NCI-H774 (cell line): ENCODE results near the gene KCNJ15.
"Not testable (repeated sequence)": the region's sequence is repeated elsewhere in the genome, so short reads cannot be mapped to it uniquely, and the experiment has no call there.

Experiments
- DNase-seq: peaks from one replicate; lab custom pipeline; 2025; lab: John Stamatoyannopoulos, UW

Gene KCNJ15

DNA sequence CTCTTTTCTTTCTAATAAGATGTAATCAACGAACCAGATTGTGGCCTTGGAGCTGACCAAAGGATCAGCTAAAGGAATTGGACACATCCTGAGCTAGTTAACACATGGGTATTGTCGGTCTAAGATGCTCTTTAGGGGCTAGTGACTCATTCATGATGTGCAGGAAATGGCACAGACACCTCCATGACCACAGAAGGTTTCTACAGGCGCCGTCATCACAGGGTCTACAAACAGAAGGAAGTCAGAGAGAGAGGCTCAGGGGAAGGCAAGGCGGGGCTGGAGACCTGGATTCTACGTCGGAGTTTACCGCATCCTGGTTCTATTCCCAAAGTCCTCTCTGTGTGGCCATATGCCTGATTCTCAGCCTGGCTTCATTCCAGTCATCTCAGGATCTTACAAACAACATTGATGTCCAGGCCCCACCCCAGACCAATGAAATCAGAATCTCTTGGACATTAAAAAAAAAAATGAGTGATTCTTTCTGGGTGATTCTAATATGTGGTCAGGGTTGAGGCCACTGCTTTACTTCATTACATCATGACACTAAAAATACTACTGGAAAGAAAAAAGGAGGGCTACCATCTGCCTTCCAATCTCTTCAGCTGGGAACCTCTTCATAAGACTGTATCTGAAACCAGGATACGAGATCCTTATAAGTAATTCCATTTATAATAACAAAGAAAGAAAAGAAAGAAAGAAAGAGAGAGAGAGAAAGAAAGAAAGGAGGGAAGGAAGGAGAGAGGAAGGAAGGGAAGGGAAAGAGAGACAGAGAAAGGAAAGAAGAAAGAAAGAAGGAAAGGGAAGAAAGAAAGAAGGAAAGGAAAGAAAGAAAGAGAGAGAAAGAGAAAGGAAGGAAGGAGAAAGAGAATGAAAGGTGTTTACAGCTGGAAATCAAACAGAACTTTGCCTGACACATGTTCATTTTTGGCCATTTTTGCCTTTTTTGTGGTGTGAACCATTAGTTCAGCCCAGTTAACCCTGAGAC is 11.6 kb upstream of the KCNJ15 start:
- DNase-seq, result no peak

DNA sequence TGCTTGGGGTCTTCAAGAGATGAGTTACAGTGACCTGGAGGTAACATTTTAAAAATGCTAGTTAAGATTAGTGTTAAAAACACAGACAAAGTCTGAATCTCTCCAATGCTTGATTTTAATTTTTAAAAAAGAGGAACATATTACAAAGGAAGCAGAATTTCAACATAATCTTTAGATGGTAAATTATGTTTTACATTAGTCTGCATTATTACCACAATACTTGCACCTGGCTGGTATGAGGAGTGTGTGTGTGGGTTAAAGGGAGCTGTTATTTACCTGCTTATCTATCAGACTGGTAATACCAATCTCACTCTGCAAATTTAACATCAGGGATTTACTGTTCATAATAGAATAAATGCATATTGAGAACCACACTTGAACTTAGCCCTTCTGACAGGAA is 10.3 kb upstream of the KCNJ15 start:
- no peak for DNase-seq

DNA sequence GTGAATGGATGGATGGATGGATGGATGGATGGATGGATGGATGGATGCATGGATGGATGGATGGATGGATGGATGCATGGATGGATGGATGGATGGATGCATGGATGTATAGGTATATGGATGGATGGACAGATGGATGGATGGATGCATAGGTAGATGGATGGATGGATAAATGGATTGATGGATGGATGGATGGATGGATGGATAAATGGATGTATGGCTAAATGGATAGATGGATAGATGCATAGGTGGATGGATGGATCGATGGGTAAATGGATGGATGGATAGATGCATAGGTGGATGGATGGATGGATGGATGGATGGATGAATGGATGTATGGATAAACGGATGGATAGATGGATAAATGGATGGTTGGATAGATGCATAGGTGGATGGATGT is 9.7 kb upstream of the KCNJ15 start:
- not testable (repeated sequence) for DNase-seq

DNA sequence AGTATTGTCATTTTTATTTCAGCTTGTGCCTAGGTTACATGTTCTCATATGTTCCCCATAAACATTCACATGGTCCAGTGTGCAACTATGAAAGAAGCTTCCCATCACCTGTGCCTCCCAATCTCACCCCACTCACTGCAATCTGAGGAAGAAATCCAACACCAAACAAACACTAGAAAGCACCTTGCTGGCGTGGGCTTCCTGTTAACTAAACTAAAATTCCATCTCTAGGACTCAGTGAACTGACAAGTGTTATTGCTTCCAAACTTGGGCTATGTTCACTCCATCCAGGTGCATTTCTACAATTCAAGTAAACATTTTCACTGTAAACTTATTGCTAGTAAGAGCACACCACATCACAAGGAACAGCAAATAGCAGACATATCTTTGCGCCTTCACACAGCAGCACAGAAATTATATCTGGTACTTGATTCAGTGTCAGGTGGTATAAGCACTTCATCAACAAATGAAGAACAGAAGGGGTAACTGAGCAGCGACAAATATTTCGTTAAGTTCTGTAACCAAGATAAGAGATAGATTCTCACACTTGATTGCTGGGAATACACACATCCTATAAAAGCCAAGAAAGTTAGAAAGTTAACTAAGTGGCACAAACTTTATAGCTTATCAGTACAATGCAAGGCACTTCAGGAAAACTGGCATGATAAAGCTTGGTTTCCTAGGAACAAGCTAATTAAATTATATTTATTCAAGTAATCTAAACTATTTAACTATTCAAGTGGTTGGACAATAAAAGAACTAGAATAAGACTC is 8.9 kb upstream of the KCNJ15 start:
- no peak for DNase-seq

DNA sequence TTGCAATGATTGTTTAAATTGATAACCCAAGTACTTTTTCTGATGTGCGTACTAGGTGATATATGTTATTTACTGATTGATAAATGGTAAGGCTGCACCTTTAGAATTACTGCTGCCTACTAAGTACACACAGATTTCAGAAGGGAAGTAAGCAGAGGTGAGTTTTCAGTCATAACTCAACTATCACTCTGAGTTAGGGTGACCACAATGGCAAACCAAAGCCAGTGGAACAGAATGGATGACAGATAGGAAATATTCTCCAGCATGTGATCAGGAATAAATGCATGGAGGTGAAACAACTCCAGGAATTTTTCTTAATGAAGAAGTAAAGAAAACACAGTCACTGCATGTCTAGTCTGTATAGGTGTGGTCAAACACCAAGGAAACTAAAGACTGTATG is 7.5 kb upstream of the KCNJ15 start:
- DNase-seq, result no peak

DNA sequence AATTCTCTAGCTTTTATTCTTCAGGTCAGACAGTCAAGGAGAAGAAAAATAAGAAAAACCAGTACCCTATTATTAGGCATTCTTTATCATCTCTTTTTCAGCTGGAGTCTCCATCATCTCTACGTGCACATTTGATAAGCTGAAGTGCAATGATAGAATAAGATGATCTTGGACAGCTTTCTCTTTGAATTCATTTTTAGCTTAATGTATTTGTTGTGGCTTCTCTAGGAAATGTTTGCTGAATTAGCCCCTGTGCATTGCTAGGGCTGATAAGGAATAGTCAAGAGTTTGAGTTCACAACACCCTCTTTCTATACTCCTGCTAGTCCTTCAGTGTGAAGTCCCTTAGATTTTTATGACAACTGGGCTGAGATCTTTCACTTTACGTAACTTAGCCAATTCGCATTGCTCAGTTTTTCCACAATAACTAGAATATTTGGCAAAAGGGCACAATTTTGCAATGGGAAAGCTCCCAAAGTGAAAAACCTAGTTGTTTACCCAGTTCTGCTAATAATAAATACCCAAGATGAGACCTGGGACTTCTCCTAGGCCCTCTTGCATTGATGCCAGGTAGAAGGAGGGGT is 7.0 kb upstream of the KCNJ15 start:
- DNase-seq, result no peak

DNA sequence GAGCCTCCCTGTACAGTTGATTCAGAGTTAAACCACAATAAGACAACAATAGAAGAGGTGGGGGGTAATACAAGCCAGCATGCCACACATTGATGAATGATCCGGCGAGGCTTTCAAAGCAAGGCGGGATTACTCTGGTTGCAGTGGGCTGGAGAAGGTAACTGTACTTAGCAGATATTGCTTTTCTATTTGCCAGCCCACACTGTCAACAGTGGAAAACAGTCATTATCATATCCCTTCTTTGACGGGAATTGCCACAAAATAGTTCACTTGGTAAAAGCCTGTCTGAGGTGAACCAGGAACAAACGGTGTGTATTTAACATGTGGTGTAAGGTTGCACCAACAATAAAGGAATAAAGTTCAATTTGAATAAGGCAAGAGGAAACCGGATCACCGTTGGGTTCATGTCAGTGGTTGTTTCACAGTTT is 5.8 kb upstream of the KCNJ15 start:
- DNase-seq, result no peak

DNA sequence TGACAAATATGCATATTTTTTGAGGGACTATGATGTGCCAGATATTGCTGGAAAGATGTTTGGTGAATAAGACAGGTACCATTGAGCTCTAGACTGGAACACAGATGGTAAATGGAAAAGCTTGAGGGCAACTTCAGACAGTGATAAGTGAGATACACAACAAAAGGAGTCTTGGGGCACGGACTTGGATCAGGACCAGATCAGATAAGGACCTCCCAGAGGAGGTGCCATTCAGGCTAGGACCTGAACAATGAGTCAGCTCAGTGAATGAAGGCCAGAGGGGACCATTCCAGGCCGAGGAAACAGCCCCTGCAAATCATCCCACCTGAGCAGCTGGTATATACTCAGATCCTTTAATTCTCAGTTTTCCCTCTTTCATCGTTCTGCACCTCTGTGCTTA is 1.8 kb upstream of the KCNJ15 start:
- DNase-seq, result no peak

DNA sequence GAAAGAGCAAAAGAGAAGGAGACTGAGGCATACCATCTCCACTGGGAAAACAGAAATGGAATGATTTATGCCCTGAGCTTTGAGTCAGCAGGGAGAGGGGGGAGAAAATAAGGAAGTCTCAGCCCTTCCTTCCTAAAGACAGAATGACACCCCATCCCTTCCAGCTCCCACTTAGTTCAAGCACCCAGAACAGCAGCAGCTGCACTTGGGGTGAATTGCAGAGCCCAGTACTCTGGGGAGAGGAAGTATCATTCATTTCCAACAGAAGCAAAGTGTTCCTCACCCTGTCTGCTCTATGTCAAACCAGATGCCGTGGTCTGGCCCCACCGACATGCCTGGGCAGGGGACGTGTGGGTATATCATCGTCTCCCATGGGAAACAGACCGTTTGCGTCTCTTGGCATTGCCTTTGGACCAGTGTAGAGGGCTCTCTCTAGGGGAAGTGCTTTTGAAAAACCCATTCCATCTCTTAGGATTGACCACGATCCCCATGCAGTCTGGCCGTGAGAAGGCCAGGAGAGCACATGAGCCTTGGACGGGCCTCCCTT is 1.1 kb upstream of the KCNJ15 start:
- DNase-seq, result no peak

DNA sequence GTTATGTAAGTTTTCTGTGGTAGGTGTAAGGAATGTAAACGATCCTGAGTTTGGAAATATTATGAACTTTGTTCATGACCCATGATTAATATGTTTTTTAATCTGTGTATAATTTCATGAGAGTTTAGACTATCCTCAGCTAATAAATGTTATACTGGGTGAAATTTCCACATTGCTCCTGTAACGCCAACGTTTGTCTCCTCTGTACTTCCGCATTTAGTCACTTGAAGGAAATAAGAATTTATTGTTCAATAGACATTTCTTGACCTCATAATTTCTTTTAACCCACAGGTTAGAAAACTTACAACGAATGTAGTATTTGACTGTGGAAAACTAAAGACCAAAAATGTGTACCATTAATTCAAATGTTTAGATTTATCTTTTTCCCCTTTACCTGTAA is 876 bp downstream of the KCNJ15 start:
- DNase-seq, result no peak

DNA sequence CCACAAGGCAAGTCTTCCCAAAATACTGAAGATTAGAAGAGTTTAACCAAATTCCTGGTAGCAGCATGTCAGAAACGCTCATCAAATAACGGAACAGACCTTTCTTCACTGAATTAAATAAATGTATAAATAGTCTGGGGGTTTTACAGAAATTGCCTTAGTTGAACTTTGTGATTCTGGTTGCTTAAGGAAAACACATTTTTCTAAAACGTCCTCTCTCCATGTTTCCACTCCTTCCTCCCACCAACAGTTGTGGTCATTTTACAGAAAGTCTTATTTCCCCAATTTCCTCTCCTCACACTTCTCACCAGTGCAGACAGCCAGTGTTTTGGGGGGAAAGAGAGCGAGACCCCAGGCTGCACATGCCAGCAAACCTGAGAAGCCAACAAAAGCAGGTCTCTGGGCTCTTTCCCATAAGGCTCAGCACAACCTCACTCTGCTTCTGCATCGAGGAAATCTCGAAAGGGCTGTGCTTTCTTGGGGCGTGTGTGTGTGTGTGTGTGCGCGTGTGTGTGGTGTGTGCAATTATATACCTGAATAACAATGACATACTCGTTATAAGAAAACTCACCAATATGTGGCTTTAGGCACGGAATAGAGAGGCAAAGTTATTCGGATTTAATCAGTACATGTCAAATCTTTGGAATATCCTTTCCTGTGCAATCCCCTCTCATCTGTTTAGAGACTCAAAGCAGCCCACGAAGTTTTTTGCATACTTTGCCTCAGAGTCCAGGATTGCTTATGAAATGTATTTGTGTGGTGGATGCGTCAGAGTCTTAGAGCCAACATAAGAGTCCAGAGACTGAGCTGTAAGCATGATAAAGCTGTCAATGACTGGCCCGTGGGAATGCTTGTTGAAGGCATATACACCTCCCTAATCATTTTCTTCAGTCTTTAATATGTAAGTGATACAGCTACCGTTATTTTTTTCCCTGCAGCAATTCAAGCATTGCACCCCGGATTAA is 2.0 kb downstream of the KCNJ15 start:
- no peak for DNase-seq

DNA sequence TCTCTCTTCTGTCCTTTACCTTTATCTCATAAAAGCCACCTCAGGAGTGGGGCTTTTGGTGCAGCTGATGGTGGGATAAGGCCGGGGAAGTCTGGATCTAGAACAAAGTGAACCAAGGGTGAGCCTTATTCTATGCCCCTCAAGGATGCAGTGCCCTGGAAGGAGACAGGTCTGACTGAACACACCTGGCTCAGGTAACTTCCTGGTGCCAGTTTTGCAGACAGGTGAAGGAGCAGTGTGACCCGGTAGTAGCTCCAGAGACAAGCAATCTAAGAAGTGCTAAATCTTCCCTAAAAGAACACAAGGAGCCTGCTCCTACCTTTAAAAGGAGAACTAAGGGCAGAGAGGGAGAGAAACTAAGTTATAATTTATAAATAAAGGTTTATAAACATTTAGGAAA is 2.9 kb downstream of the KCNJ15 start:
- DNase-seq, result no peak

DNA sequence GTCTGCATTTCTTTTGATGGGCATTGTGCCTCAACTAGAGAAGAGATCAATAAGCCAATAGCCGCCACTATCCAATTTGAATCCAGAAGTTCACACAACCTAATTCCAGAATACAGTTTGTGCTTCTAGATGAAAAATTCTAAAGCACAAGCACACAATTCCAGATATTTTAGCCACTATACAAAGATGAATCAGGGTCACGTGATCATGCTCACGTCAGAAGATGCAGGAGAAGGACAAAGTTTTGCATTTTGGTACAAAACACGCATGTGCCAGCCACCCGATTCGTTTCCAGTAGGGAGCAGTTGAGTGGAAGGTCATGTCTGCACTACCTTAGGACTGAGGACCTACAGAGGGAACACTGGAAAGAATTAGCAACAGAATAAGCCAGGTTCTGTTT is 3.6 kb downstream of the KCNJ15 start:
- no peak for DNase-seq

DNA sequence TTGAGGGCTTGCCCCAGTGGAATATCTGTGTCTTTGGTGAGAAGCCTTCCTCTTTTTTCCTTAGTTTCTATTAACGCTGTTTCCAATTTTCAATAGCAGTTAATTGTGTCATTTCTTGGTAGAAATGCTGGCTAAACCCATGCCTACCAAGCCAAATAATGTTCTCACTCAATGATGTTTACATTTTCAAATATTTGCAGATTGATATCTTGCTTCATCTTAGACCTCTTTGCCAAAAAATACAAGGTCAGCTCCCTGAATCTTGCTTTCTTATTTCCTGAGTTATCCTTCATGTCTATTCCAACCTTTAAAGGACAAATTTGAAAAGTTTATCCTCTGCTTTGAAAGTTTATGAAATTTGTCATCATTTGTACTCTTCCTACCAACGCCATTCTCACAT is 5.1 kb downstream of the KCNJ15 start:
- no peak for DNase-seq

DNA sequence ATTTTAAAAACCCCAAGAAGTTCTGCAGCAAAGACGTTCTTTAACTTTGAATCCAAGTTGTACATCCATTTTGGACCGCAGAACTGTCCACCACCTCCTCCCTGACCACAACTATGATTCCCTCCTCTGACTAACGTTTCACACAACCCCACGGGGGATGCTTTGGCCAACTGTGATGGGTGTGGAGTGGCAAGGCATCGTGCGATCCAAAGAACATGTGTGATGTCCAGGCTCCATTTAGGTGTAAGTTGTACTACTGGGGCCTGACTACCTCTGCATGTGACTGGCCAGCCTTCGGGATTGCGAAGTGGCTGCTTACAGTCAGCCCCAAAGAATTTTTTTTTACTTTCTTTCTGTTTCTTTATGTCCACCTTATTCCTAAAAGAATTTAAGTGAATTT is 6.7 kb downstream of the KCNJ15 start:
- no peak for DNase-seq

DNA sequence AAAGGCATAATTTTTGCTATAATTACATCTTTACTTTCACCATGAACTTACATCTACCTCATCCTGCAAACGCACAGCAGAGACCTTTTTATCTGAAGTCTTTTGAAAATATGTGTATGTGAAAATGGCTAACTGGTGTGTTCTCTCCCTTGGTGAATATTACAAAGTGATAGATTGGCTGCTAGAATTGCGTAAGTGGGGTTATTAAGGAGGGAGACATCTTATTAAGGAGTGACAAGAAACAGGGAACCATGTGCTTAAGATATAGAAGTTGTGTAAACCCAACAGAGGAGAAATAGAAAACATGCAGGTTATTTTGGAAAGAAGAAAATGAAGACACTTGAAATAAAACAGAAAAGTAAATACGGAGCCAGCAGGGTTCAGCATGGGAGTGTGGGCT is 7.8 kb downstream of the KCNJ15 start:
- no peak for DNase-seq

DNA sequence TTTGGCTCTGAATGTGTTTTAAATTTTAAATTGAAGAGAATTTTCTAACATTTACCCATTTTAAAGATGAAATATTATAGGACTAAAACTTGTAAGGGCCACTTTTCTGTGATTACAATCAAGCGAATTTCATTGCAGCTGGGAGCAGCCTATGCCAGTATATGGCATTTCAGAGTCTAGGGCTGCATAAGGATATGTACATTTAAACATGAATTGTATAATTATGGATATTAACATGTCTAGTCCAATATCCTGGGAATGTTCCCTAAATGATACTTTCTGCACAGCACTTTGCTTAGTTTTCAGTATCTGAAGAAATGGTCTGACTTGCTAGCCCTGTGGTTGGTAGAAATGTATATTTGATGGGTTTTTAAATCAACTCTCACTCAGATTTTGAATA is 8.4 kb downstream of the KCNJ15 start:
- DNase-seq, result no peak

DNA sequence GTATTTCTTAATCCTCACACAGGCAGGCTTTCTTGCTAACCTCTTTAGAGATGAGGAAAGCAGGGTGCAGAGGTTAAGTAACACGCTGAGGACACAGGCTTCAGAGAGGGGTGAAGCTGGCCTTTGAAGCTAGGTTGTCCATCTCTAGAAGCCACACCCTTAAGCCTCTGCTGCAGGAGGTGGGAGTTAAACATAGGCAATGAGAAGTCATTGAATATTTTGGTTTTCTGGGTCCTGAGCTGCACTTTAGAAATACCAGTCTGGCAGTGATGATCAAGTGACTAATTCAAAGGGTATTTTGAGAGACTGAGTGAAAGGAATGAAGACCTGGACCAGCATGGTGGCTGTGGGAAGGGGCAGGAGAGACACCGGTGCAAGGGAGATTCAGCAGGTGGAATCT is 9.9 kb downstream of the KCNJ15 start:
- DNase-seq, result no peak

DNA sequence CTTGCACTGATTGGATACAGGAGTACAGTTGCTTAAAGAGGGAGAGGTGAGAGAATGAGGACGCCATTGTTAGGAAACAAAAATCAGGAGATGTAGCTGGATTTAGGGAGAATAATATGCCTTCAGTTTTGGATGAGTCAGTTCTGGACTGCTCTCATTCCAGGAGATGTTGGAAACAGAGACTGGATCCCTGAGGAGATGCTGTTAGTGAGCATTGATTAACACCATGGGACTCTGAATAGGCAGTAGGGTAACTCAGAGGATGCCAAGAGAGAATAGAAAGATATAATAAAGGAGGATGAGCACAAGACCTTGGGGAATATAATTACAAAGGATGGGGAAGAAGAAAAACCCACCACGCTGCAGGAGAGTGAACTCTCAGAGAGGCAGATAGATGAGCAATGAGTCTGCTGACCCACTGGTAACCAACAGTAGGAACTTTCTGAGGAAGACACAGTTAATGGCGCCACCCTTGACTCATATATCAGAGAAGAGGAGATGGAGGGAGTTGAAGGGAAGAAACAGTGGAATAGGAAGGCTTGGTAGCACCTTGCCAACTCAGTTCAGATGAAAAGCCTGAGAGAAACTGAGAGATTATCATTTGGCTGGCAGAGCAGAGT is 10.5 kb downstream of the KCNJ15 start:
- no peak for DNase-seq

DNA sequence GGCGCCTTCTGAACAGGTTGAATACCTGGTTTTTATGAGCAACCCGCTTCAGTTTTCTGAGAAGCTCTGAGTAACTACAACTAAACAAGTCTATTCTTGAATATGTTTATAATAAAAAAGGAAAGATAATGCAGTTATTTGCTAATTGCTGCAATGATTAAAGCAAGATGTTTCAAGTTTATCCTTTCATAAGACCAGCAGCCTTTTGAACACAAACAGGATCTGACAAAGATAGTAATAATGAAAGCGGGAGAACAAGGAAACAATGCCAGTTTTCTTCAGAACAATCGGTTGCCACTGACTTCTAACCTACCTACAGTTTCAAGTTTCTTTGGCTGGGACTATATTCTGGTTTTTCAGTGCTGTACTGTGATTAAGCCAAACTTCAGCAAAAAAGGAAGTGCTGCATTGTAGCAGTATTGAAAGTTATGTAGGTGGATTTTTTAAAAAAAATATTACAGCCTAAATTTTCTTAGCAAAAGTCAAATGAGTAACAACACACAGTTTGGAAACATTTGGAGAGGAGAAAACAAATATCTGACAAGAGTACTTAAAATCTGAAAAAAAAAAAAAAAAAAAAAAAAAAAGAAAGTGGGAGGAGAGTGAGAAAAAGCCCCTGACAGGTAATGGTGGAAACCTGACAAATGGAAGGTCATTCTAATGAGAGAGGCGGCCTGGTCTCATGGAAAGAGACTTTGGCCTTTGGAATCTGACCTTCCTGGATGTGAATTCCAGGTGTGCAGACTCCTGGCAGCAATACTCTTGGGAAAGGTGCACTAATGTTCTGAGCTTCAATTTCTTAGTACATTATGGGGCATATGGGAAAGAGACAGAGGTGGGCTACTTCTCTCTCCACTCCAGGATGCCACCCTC is 11.4 kb downstream of the KCNJ15 start:
- no peak for DNase-seq
